ENCODE data around the gene MEGF9. TPM values are rescaled to one million over a fixed set of nuclear protein-coding genes. Genes with fewer than 3 reads are reported as not detected.

MEGF9 gene
- total and polyA plus RNA-seq, 4 donors = 15.5 to 27.4 (median 19.3) TPM

DNA sequence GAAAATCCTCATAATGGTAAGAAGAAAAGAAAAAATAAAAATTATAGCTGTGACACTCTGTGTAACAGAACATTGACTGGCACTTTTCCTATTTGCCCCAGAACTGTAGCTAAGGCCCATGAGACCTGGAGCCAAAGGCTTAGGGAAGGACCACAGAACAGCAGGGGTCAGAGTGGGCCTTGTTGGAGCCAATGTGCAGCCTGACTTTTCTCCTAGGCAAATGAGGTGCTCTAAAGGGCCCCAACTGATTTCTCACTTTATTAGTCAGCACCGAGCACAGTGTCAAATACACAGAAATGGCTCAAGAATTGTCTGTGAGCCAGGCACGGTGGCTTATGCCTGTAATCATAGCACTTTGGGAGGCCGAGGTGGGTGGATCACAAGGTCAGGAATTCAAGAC lies 4.0 kb upstream of the MEGF9 start:
- H3K4me3 ChIP-seq (ENCODE audit: low read depth in 1 of 3, low read length in 3 of 3) = no peak overlapping the region
- no peak overlapping the region for H3K9ac ChIP-seq (ENCODE audit: low read depth in 1 of 2, low read length in 2 of 2)
- DNase-seq (ENCODE audit: low spot score) = no peak
- peaks cover 3 to 28% (median 10%) of the 10 kb centered on the region in 4 donors for H3K4me1 ChIP-seq (ENCODE audit: control insufficient read depth in 4 of 4, insufficient read depth in 4 of 4, low read length in 3 of 4)
- H3K36me3 ChIP-seq (ENCODE audit: control insufficient read depth in 4 of 4, insufficient read depth in 3 of 4, low read depth in 1 of 4, low read length in 3 of 4) = no peaks in the 10 kb centered on the region
- no peak overlapping the region for H3K27ac ChIP-seq (ENCODE audit: low read depth in 1 of 2, low read length in 2 of 2)
- 74% methylated on average over 3 of the region's 3 CpGs for WGBS
- TF ChIP-seq HNF4A (conservative IDR thresholded peaks at IDR 0.05) = no peak
- no peak for TF ChIP-seq NR2F2 (IDR thresholded peaks at IDR 0.05)
- no peak for TF ChIP-seq RXRA (IDR thresholded peaks at IDR 0.05)
- TF ChIP-seq YY1 (IDR thresholded peaks at IDR 0.05) = no peak
- TF ChIP-seq, protein P1, sequence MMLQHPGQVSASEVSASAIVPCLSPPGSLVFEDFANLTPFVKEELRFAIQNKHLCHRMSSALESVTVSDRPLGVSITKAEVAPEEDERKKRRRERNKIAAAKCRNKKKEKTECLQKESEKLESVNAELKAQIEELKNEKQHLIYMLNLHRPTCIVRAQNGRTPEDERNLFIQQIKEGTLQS (IDR thresholded peaks at IDR 0.05) = no peak
- TF ChIP-seq HNF4G (IDR thresholded peaks at IDR 0.05) = no peak
- TF ChIP-seq TAF1 (conservative IDR thresholded peaks at IDR 0.05) = no peak
- no peak for TF ChIP-seq FOXA1 (IDR thresholded peaks at IDR 0.05)
- no peak for TF ChIP-seq REST (IDR thresholded peaks at IDR 0.05)
- no peak for TF ChIP-seq MAX (IDR thresholded peaks at IDR 0.05)
- no peak for TF ChIP-seq SP1 (IDR thresholded peaks at IDR 0.05)
- TF ChIP-seq ZBTB33 (IDR thresholded peaks at IDR 0.05) = no peak
- TF ChIP-seq, protein P2, sequence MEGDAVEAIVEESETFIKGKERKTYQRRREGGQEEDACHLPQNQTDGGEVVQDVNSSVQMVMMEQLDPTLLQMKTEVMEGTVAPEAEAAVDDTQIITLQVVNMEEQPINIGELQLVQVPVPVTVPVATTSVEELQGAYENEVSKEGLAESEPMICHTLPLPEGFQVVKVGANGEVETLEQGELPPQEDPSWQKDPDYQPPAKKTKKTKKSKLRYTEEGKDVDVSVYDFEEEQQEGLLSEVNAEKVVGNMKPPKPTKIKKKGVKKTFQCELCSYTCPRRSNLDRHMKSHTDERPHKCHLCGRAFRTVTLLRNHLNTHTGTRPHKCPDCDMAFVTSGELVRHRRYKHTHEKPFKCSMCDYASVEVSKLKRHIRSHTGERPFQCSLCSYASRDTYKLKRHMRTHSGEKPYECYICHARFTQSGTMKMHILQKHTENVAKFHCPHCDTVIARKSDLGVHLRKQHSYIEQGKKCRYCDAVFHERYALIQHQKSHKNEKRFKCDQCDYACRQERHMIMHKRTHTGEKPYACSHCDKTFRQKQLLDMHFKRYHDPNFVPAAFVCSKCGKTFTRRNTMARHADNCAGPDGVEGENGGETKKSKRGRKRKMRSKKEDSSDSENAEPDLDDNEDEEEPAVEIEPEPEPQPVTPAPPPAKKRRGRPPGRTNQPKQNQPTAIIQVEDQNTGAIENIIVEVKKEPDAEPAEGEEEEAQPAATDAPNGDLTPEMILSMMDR (IDR thresholded peaks at IDR 0.05; ENCODE audit: low read depth, low read length, missing input control) = no peak
- no peak for TF ChIP-seq FOXA2 (IDR thresholded peaks at IDR 0.05)
- TF ChIP-seq RAD21 (IDR thresholded peaks at IDR 0.05) = no peak
- TF ChIP-seq JUND (IDR thresholded peaks at IDR 0.05) = no peak
- TF ChIP-seq GABPA (IDR thresholded peaks at IDR 0.05 in 1 of 2, conservative IDR thresholded peaks at IDR 0.05 in 1 of 2) = no peak
- TF ChIP-seq EGR1 (IDR thresholded peaks at IDR 0.05; ENCODE audit: low read depth in 2 of 2) = no peak
- H3K27me3 ChIP-seq (ENCODE audit: control insufficient read depth in 4 of 4, insufficient read depth in 4 of 4, low read length in 3 of 4) = no peaks in the 10 kb centered on the region
- H3K9me3 ChIP-seq (ENCODE audit: control insufficient read depth in 4 of 4, low read length in 3 of 4) = no peaks in the 10 kb centered on the region
